ENCODE results near the gene KIF1A. TPM values are rescaled to one million over a fixed set of nuclear protein-coding genes. Genes with fewer than 3 reads are reported as not detected.

KIF1A gene
- total RNA-seq, 2 donors from 2014 or later = 18.9 to 55.8 TPM

- no peak for TF ChIP-seq POLR2A (IDR thresholded peaks at IDR 0.05)
- no peak for TF ChIP-seq CTCF (IDR thresholded peaks at IDR 0.05)
- no peak for TF ChIP-seq POLR2AphosphoS5 (IDR thresholded peaks at IDR 0.05)
- DNase-seq (ENCODE audit: low spot score) = no peak
- Histone ChIP-seq H3K4me3 (no peak overlapping the region), H3K27ac (no peak overlapping the region), H3K27me3 (replicated peaks; ENCODE audit: insufficient read depth) (peaks cover 2% of the 10 kb centered on the region), H3K9me3 (no peaks in the 10 kb centered on the region), H3K36me3 (no peaks in the 10 kb centered on the region), H3K4me1 (replicated peaks) (no peaks in the 10 kb centered on the region)
- 86% methylated on average over 15 of the region's 15 CpGs for WGBS
- intact Hi-C loops (cut with DNase I) = no loop called here
These were observed 3.7 kb upstream of the KIF1A start for GRCh38 chr2:240823449-240824336.

- intact Hi-C loops (cut with DNase I) = no loop called here
- Histone ChIP-seq H3K4me3 (no peak overlapping the region), H3K27ac (no peak overlapping the region), H3K27me3 (replicated peaks; ENCODE audit: insufficient read depth) (peaks cover 2% of the 10 kb centered on the region), H3K36me3 (no peaks in the 10 kb centered on the region), H3K4me1 (replicated peaks) (no peaks in the 10 kb centered on the region), H3K9me3 (no peaks in the 10 kb centered on the region)
- TF ChIP-seq POLR2AphosphoS5 (IDR thresholded peaks at IDR 0.05) = no peak
- TF ChIP-seq CTCF (IDR thresholded peaks at IDR 0.05) = no peak
- TF ChIP-seq POLR2A (IDR thresholded peaks at IDR 0.05) = no peak
- no peak for DNase-seq (ENCODE audit: low spot score)
- WGBS = 77% methylated on average over 4 of the region's 4 CpGs
These were observed 2.3 kb upstream of the KIF1A start for GRCh38 chr2:240822280-240822847.

DNA sequence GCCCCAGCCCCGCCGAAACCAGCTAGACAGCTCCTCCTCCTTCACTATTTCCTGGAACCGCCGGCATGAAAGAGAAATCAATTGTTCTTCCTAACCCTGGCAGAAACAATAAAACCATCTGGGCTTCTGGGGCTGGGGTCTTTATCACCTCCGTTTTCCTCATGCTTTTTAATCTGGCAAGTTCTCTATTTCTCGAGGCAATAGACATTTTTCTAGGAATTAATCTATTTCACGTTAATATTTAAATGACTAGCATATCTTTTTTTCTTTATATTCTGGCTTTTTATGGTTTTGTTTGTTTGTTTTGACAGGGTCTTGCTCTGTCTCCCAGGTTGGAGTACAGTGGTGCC is 1.4 kb upstream of the KIF1A start:
- DNase-seq (ENCODE audit: low spot score) = no peak
- H3K36me3 ChIP-seq = no peaks in the 10 kb centered on the region
- H3K9me3 ChIP-seq = no peaks in the 10 kb centered on the region
- H3K27ac ChIP-seq = no peak overlapping the region
- intact Hi-C loops (cut with DNase I) = no loop called here
- H3K4me3 ChIP-seq = peak overlapping the region in 1 of 2 donors; percentile 55
- TF ChIP-seq POLR2AphosphoS5 (IDR thresholded peaks at IDR 0.05) (no peak), POLR2A (IDR thresholded peaks at IDR 0.05) (no peak), CTCF (IDR thresholded peaks at IDR 0.05) (no peak)
- 24% methylated on average over 7 of the region's 7 CpGs for WGBS
- peaks cover 2% of the 10 kb centered on the region for H3K27me3 ChIP-seq (replicated peaks; ENCODE audit: insufficient read depth)
- H3K4me1 ChIP-seq (replicated peaks) = no peaks in the 10 kb centered on the region

GRCh38 chr2:240820607-240821428 is 799 bp upstream of the KIF1A start:
- intact Hi-C loops (cut with DNase I) = no loop called here
- Histone ChIP-seq H3K36me3 (no peaks in the 10 kb centered on the region), H3K4me1 (replicated peaks) (no peaks in the 10 kb centered on the region), H3K9me3 (no peaks in the 10 kb centered on the region), H3K27me3 (replicated peaks; ENCODE audit: insufficient read depth) (peaks cover 2% of the 10 kb centered on the region), H3K27ac (peak overlapping the region; percentile 55 to 72), H3K4me3 (peak overlapping the region; percentile 33 to 55)
- WGBS = 2% methylated on average over 57 of the region's 64 CpGs
- DNase-seq (ENCODE audit: low spot score) = no peak
- TF ChIP-seq POLR2A (IDR thresholded peaks at IDR 0.05) (no peak), POLR2AphosphoS5 (IDR thresholded peaks at IDR 0.05) (no peak), CTCF (IDR thresholded peaks at IDR 0.05) (no peak)
